Body of pancreas (tissue), 4 donors: ENCODE data around the gene SORL1.

Source experiments
- POLR2A ChIP-seq, 3 donors: fragments of 450-650 bp; IDR thresholded peaks; one replicate each; pipeline ENCODE4 v1.6.1; 2016; ENCODE audit warnings: antibody characterized with exemption in 3 of 3, mild to moderate bottlenecking in 2 of 3
- TF ChIP-seq, protein P1 (sequence below), 7 experiments: fragments of 450-650 bp in 4 of 7; fragments of 200-600 bp in 3 of 7; sonication (generic) in 3 of 7; IDR thresholded peaks; one replicate each; pipeline ENCODE4 v1.5.1; 2016 to 2019; ENCODE audit warnings: antibody characterized with exemption in 7 of 7

DNA sequence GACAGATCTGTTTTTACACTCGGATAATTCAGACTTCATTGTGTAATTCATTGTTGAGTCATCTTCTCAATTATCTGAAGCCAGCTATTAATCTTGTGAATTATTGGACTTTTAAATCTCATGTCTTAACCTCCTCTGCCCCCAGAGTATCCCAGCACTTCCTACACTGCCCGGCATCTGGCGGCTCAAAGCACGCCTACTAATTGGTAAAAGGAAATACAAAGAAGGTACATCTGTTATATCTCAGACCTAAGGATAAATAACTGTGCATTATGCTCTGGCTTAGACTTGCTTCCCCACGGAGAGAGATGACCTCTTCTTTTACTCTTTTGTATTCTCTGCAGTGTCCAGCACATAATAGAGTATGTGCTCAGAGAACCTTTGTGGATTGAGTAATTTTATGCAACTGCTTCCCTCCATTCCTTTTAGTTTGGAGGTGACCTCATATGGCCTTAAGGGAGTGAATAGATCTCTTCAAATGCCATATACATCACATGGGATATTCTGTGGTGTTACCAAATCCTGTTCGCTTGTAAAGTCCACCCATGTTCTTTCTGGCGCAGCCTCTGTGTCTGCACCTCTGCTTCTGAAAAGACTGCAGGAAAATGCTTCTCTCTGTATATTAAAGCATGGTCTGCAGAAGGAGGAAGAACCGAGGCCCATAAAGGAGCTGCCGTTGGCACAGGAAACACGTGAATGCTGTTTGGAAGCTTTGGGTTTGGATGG, 126.3 kb downstream of the SORL1 start:
- TF ChIP-seq POLR2A (IDR thresholded peaks at IDR 0.05): no peak
- TF ChIP-seq, protein P1, sequence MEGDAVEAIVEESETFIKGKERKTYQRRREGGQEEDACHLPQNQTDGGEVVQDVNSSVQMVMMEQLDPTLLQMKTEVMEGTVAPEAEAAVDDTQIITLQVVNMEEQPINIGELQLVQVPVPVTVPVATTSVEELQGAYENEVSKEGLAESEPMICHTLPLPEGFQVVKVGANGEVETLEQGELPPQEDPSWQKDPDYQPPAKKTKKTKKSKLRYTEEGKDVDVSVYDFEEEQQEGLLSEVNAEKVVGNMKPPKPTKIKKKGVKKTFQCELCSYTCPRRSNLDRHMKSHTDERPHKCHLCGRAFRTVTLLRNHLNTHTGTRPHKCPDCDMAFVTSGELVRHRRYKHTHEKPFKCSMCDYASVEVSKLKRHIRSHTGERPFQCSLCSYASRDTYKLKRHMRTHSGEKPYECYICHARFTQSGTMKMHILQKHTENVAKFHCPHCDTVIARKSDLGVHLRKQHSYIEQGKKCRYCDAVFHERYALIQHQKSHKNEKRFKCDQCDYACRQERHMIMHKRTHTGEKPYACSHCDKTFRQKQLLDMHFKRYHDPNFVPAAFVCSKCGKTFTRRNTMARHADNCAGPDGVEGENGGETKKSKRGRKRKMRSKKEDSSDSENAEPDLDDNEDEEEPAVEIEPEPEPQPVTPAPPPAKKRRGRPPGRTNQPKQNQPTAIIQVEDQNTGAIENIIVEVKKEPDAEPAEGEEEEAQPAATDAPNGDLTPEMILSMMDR (IDR thresholded peaks at IDR 0.05): no peak
